Smooth muscle cell (in vitro differentiated cells): ENCODE results near the gene IGFL1. TPM values are rescaled to one million over a fixed set of nuclear protein-coding genes. Genes with fewer than 3 reads are reported as not detected.
"Not testable (repeated sequence)": the region's sequence is repeated elsewhere in the genome, so short reads cannot be mapped to it uniquely, and the experiment has no call there.

Source experiments
- DNase-seq: peaks from one replicate; lab custom pipeline; 2025; ENCODE audit not compliant: unreplicated experiment; lab: John Stamatoyannopoulos, UW
- H2AFZ ChIP-seq: fragments of 200-600 bp; sonication (generic); 2 replicates; pipeline ENCODE4 v1.6.0; 2016; ENCODE audit warnings: antibody characterized with exemption, low read depth, mild to moderate bottlenecking
- H3F3A ChIP-seq: fragments of 200-600 bp; sonication (generic); 2 replicates; pipeline ENCODE4 v1.6.0; 2017; ENCODE audit warnings: antibody characterized with exemption, low read depth
- H3K27ac ChIP-seq: fragments of 200-600 bp; sonication (generic); 2 replicates; pipeline ENCODE4 v1.5.1; 2016; ENCODE audit warnings: low read depth, mild to moderate bottlenecking
- H3K27me3 ChIP-seq: fragments of 200-600 bp; sonication (generic); 2 replicates; pipeline ENCODE4 v1.6.1; 2016; ENCODE audit warnings: low read depth, mild to moderate bottlenecking
- H3K36me3 ChIP-seq: fragments of 200-600 bp; sonication (generic); 2 replicates; pipeline ENCODE4 v1.5.1; 2016; ENCODE audit warnings: low read depth
- H3K4me1 ChIP-seq: fragments of 200-600 bp; sonication (generic); 2 replicates; pipeline ENCODE4 v1.5.1; 2016; ENCODE audit warnings: low read depth
- H3K4me2 ChIP-seq: fragments of 200-600 bp; sonication (generic); 2 replicates; pipeline ENCODE4 v1.6.0; 2016; ENCODE audit warnings: mild to moderate bottlenecking
- H3K4me3 ChIP-seq: fragments of 200-600 bp; sonication (generic); 2 replicates; pipeline ENCODE4 v1.5.1; 2016; ENCODE audit warnings: mild to moderate bottlenecking
- H3K79me2 ChIP-seq: fragments of 200-600 bp; sonication (generic); 2 replicates; pipeline ENCODE4 v1.6.0; 2016; ENCODE audit warnings: low read depth, mild to moderate bottlenecking
- H3K9ac ChIP-seq: fragments of 200-600 bp; sonication (generic); 2 replicates; pipeline ENCODE4 v1.6.0; 2016; ENCODE audit warnings: low read depth
- H3K9me3 ChIP-seq: fragments of 200-600 bp; sonication (generic); replicated peaks from 2 replicates; pipeline ENCODE4 v1.5.1; 2016; ENCODE audit warnings: low read depth
- H4K20me1 ChIP-seq: fragments of 200-600 bp; sonication (generic); 2 replicates; pipeline ENCODE4 v1.6.0; 2016; ENCODE audit warnings: low read depth
- CTCF ChIP-seq: fragments of 200-600 bp; sonication (generic); IDR thresholded peaks from 2 replicates; pipeline ENCODE4 v1.5.1; 2017; ENCODE audit warnings: borderline replicate concordance, mild to moderate bottlenecking, antibody characterized with exemption; ENCODE audit not compliant: insufficient read depth, poor library complexity, severe bottlenecking
- WGBS: methylation state at CpG from one replicate; pipeline ENCODE4 v1.1.7; 2016; ENCODE audit warnings: low lambda C conversion rate; 5-methylcytosine and 5-hydroxymethylcytosine counted together
- polyA plus RNA-seq: library from polyadenylated mRNA; unstranded; fragments of >200 nt; fragmentation: Nextera tagmentation; extraction: Ambion mirVana; gene quantifications from 2 replicates; pipeline ENCODE4 v1.2.1, GENCODE V29; 2016
- total RNA-seq: library from RNA; depleted of rRNA; stranded (reverse); fragments of >200 nt; gene quantifications from 2 replicates; pipeline ENCODE4 v1.2.3, GENCODE V29; 2014

IGFL1 gene
- total and polyA plus RNA-seq, 2 experiments from 2014 or later: not detected

GRCh38 chr19:46192992-46193650, 36.4 kb upstream of the IGFL1 start:
- Histone ChIP-seq H2AFZ (no peak overlapping the region), H3K27ac (peak overlapping the region; percentile 92), H3F3A (no peaks in the 10 kb centered on the region), H3K27me3 (peaks cover 10% of the 10 kb centered on the region), H3K79me2 (no peaks in the 10 kb centered on the region), H3K4me2 (peak overlapping the region; percentile 79), H3K9me3 (no peaks in the 10 kb centered on the region), H3K4me1 (peaks cover 6% of the 10 kb centered on the region), H4K20me1 (no peaks in the 10 kb centered on the region), H3K36me3 (no peaks in the 10 kb centered on the region), H3K9ac (peak overlapping the region; percentile 80), H3K4me3 (no peak overlapping the region)
- no peak for TF ChIP-seq CTCF
- DNase-seq: peak; percentile 18
- WGBS: 7% methylated on average over 11 of the region's 11 CpGs

DNA sequence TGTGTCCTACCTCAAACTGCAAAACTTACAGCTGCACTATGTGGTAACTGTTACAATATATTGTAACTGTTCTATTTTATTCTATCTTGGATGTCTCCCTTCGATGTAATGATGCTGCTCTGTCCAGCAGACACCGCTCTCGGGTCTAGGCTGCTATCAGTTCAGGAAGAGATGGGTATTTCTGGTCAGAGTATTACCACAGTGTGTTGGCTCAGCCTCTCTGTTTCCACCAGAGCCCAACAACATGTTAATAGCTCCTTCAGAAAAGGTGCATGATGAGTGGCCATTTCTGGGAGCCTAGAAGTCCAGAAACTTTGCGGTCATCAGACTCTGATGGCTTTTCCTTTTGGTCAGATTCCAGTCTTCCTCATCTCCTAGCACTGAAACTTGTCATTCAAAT, 35.9 kb upstream of the IGFL1 start:
- DNase-seq: no peak
- H3K79me2 ChIP-seq: no peaks in the 10 kb centered on the region
- no peak for TF ChIP-seq CTCF
- H3K27me3 ChIP-seq: peaks cover 10% of the 10 kb centered on the region
- peak overlapping the region; percentile 92 for H3K27ac ChIP-seq
- peaks cover 6% of the 10 kb centered on the region for H3K4me1 ChIP-seq
- no peaks in the 10 kb centered on the region for H3K9me3 ChIP-seq
- no peak overlapping the region for H2AFZ ChIP-seq
- H3K36me3 ChIP-seq: no peaks in the 10 kb centered on the region
- no peaks in the 10 kb centered on the region for H4K20me1 ChIP-seq
- H3K4me2 ChIP-seq: peak overlapping the region; percentile 79
- H3F3A ChIP-seq: no peaks in the 10 kb centered on the region
- H3K4me3 ChIP-seq: no peak overlapping the region
- 78% methylated on average over 4 of the region's 4 CpGs for WGBS
- peak overlapping the region; percentile 46 for H3K9ac ChIP-seq

DNA sequence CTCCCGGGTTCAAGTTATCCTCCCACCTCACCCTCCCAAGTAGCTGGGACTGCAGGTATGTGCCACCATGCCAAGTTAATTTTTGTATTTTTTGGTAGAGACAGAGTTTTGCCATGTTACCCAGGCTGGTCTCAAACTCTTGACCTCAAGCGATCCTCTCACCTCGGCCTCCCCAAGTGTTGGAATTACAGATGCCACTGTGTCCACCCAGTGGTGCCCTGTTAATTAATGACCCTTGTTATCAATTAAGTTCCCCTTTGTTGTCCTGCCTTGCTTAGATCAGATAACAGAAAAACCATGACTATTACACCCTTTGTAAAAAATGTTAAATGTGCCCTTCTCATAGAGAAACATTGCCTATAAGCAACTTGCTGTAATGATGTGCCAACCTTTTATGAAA, 34.4 kb upstream of the IGFL1 start:
- DNase-seq: no peak

DNA sequence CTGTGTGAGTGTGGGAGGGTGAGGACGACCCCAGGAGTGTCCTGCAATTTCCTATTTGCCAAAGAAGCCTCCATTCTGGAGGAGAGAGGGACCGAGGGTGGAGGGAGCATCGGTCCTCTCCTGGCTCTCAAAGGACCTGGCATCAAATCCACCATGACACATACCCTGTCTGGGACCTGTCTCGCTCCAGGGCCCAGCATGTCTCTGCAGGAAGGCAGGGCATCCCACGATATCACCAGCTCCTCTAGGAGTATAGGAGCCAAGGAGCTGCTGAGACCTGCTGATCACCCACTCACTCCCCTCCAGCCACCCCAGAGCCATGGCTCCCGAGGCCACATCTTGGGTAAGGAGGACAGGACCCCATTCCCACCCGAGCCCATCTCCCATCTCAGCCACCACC, 33.6 kb upstream of the IGFL1 start:
- H3K27ac ChIP-seq, H4K20me1 ChIP-seq, H2AFZ ChIP-seq, H3F3A ChIP-seq, H3K36me3 ChIP-seq, H3K4me3 ChIP-seq, DNase-seq, H3K9me3 ChIP-seq, H3K4me2 ChIP-seq, H3K79me2 ChIP-seq, H3K4me1 ChIP-seq, H3K9ac ChIP-seq: not testable (repeated sequence)
- peaks cover 15% of the 10 kb centered on the region for H3K27me3 ChIP-seq
- WGBS: 94% methylated on average over 7 of the region's 7 CpGs

More for the DNA sequence above, 34.4 kb upstream of the IGFL1 start:
- no peaks in the 10 kb centered on the region for H3K36me3 ChIP-seq
- no peak for TF ChIP-seq CTCF
- H2AFZ ChIP-seq: no peak overlapping the region
- no peak overlapping the region for H3K4me2 ChIP-seq
- no peak overlapping the region for H3K4me3 ChIP-seq
- H3K27ac ChIP-seq: no peak overlapping the region
- no peaks in the 10 kb centered on the region for H3K9me3 ChIP-seq
- H3K9ac ChIP-seq: no peak overlapping the region
- H4K20me1 ChIP-seq: no peaks in the 10 kb centered on the region
- H3K27me3 ChIP-seq: peaks cover 15% of the 10 kb centered on the region
- no peaks in the 10 kb centered on the region for H3K79me2 ChIP-seq
- 96% methylated on average over 3 of the region's 3 CpGs for WGBS
- H3K4me1 ChIP-seq: peaks cover 6% of the 10 kb centered on the region
- H3F3A ChIP-seq: no peaks in the 10 kb centered on the region
